Cardiac muscle cell (in vitro differentiated cells and primary cell): ENCODE results near the gene SLC30A7. TPM values are rescaled to one million over a fixed set of nuclear protein-coding genes. Genes with fewer than 3 reads are reported as not detected.

Experiments used
- DNase-seq, 2 donors: peaks; one replicate each; pipeline versions ENCODE4 v3.0.0 to v3.0.0-alpha.2; 2010 to 2017; ENCODE audit warnings: low read depth in 1 of 2, low spot score in 1 of 2
- H3K27ac ChIP-seq: fragments of 200-600 bp; sonication (generic); 2 replicates; pipeline ENCODE4 v1.5.1; 2016
- H3K27me3 ChIP-seq: fragments of 200-600 bp; sonication (generic); 2 replicates; pipeline ENCODE4 v1.6.0; 2016; ENCODE audit warnings: control low read depth
- H3K36me3 ChIP-seq: fragments of 200-600 bp; sonication (generic); 2 replicates; pipeline ENCODE4 v1.5.1; 2016; ENCODE audit warnings: control low read depth
- H3K4me1 ChIP-seq: fragments of 200-600 bp; sonication (generic); 2 replicates; pipeline ENCODE4 v1.8.1; 2017; ENCODE audit warnings: low read depth, mild to moderate bottlenecking, mixed run types
- H3K4me3 ChIP-seq: fragments of 200-600 bp; sonication (generic); 2 replicates; pipeline ENCODE4 v1.5.1; 2016; ENCODE audit warnings: mild to moderate bottlenecking
- H3K9me3 ChIP-seq: fragments of 200-600 bp; sonication (generic); 2 replicates; pipeline ENCODE4 v1.5.1; 2017; ENCODE audit warnings: low read depth, mild to moderate bottlenecking, control low read depth
- polyA plus RNA-seq: library from polyadenylated mRNA; unstranded; fragments of >200 nt; fragmentation: Nextera tagmentation; extraction: Ambion mirVana; gene quantifications from 2 replicates; pipeline ENCODE4 v1.2.1, GENCODE V29; 2016
- total RNA-seq: library from RNA; depleted of rRNA; stranded (reverse); fragments of >200 nt; gene quantifications from 2 replicates; pipeline ENCODE4 v1.2.3, GENCODE V29; 2016
- TF ChIP-seq, protein P1 (sequence below): IDR thresholded peaks from 2 replicates; pipeline ENCODE4 v1.5.1; 2012; ENCODE audit warnings: low read depth, mild to moderate bottlenecking, low read length

Gene SLC30A7
- total and polyA plus RNA-seq, 2 experiments from 2014 or later, result 5.3 to 6.9 TPM

DNA sequence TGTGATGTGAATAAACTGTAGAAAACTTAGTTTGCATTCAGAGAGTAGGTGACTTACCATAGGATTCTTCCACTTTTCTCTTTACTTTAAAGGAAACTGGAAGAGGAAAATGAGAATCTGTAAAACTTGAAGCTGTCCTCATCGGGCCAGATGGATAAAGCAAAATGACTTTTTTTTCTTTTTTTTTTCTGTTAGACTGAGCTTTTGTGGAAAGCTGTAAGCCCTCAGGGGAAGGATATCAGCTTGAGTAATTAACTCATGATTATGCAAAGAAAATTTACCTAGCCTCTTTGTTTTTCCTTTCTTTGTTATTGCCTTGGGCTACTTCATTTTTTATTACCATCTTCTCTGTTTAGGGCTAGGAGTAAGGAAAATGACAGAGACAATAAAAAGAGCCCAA lies 76.3 kb downstream of the SLC30A7 start:
- TF ChIP-seq, protein P1, sequence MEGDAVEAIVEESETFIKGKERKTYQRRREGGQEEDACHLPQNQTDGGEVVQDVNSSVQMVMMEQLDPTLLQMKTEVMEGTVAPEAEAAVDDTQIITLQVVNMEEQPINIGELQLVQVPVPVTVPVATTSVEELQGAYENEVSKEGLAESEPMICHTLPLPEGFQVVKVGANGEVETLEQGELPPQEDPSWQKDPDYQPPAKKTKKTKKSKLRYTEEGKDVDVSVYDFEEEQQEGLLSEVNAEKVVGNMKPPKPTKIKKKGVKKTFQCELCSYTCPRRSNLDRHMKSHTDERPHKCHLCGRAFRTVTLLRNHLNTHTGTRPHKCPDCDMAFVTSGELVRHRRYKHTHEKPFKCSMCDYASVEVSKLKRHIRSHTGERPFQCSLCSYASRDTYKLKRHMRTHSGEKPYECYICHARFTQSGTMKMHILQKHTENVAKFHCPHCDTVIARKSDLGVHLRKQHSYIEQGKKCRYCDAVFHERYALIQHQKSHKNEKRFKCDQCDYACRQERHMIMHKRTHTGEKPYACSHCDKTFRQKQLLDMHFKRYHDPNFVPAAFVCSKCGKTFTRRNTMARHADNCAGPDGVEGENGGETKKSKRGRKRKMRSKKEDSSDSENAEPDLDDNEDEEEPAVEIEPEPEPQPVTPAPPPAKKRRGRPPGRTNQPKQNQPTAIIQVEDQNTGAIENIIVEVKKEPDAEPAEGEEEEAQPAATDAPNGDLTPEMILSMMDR, result no peak
- peaks cover 3% of the 10 kb centered on the region for H3K36me3 ChIP-seq

DNA sequence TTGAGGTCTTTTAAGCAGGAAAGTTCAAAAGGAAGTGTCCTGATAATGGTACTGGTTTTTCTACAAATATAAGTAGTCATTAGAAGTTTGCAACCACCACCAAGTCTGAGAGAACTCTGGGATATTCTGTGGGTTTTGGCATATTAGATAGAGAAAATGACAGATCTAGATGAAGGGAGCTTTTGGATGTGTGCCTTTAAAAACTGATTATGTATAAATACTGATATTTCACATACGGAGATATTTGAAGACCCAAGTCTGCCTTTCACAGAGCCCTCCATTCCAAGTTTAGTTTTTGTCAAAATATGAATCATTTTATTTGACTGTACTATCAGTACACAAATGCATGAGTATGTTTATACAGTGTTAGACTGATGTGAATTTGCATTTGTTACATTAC lies 81.0 kb downstream of the SLC30A7 start:
- no peak for DNase-seq
- Histone ChIP-seq H3K27me3 (no peaks in the 10 kb centered on the region), H3K4me1 (peaks cover 13% of the 10 kb centered on the region), H3K9me3 (no peaks in the 10 kb centered on the region), H3K36me3 (peaks cover 3% of the 10 kb centered on the region), H3K27ac (no peak overlapping the region), H3K4me3 (no peak overlapping the region)
- TF ChIP-seq, protein P1, result no peak

More for the DNA sequence above, 76.3 kb downstream of the SLC30A7 start:
- Histone ChIP-seq H3K27ac (no peak overlapping the region), H3K27me3 (no peaks in the 10 kb centered on the region), H3K4me3 (no peak overlapping the region), H3K9me3 (no peaks in the 10 kb centered on the region), H3K4me1 (peaks cover 28% of the 10 kb centered on the region)
- DNase-seq, result no peak

DNA sequence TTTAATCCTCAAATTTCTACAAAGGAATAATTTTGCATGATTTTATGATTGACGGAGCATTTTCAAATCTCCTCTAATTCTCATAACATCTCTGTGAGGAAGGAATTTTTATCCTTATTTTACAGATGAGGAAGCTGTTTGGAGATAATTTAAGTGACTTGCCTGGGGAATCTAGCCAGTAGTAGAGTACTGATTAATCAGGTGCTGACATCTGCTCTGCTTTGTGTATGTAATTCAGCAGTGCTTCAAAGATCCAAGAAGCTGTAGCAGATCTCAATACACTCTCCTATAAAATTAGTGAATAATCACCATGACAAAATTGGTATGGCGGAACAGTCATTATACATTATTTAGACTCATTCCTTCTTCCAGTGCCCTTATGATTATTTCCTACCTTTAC lies 83.7 kb downstream of the SLC30A7 start:
- DNase-seq, result peak in 1 of 2 donors; percentile 36
- TF ChIP-seq, protein P1, result no peak
- no peaks in the 10 kb centered on the region for H3K27me3 ChIP-seq

DNA sequence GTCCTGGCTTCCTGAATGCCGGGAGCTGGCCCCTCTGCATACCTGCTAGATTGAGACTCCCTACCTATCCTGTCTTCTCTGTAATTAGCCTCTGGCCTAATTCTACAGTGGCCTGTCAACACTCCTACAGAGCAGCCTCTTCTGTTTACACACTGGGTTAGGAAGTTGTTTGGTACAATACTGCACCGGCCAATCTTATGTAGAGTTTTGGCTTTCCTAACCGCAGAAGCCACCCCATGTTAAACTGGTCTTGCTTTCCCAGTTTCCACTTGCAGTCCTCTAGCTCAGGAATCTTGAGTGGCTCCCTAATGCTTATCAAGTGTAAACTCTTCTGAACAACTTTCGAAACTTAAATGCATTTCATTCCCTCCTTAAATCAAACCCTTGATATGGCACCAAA lies 86.9 kb downstream of the SLC30A7 start:
- TF ChIP-seq, protein P1, result no peak
- Histone ChIP-seq H3K27ac (peak overlapping the region; percentile 5), H3K9me3 (no peaks in the 10 kb centered on the region), H3K4me1 (peaks cover 26% of the 10 kb centered on the region), H3K27me3 (no peaks in the 10 kb centered on the region), H3K36me3 (no peaks in the 10 kb centered on the region), H3K4me3 (no peak overlapping the region)
- DNase-seq, result peak in 1 of 2 donors; percentile 61

More for the DNA sequence above, 83.7 kb downstream of the SLC30A7 start:
- Histone ChIP-seq H3K36me3 (peaks cover 3% of the 10 kb centered on the region), H3K9me3 (no peaks in the 10 kb centered on the region), H3K27ac (no peak overlapping the region), H3K4me1 (peaks cover 26% of the 10 kb centered on the region), H3K4me3 (no peak overlapping the region)

DNA sequence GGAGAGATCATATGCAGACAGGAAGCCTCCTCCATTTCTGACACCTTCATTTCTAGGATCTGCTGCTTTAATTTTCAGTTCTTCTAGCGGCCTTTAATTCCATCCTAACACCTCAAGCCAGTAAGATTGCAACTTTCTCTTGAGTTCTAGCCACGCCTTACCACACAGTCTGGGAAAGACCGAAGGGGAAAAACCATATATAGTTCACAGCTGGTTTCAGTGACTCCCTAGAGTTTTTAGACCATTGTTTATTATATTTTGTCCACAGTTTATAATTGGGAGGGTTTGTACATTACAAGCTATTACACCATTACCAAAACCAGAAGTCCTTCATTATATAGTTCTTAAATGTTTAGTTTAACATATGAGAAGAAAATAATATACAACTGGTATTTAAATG lies 92.2 kb downstream of the SLC30A7 start:
- DNase-seq, result no peak
- no peak overlapping the region for H3K27ac ChIP-seq
- no peaks in the 10 kb centered on the region for H3K9me3 ChIP-seq
- H3K36me3 ChIP-seq, result peaks cover 16% of the 10 kb centered on the region
- TF ChIP-seq, protein P1, result no peak
- no peaks in the 10 kb centered on the region for H3K27me3 ChIP-seq
- peaks cover 4% of the 10 kb centered on the region for H3K4me1 ChIP-seq
- no peak overlapping the region for H3K4me3 ChIP-seq
